OCI-LY1 (cell line): ENCODE results near the gene PHF20.

Experiments used
- H2AFZ ChIP-seq: fragments of 200-600 bp; sonication (generic), shearing (Covaris generic); 2 replicates; pipeline ENCODE4 v1.6.0; 2014; ENCODE audit warnings: antibody characterized with exemption, mild to moderate bottlenecking, low read length
- H3F3A ChIP-seq: fragments of 200-600 bp; sonication (generic), shearing (Covaris generic); 2 replicates; pipeline ENCODE4 v1.6.0; 2014; ENCODE audit warnings: mild to moderate bottlenecking, antibody characterized with exemption, low read length, moderate library complexity; ENCODE audit not compliant: insufficient read depth
- H3K27ac ChIP-seq: fragments of 200-600 bp; sonication (generic); 2 replicates; pipeline ENCODE4 v1.5.1; 2014; ENCODE audit warnings: low read length, mixed run types, mild to moderate bottlenecking, low read depth; ENCODE audit not compliant: poor library complexity, severe bottlenecking
- H3K27me3 ChIP-seq: fragments of 200-600 bp; sonication (generic); 2 replicates; pipeline ENCODE4 v1.6.0; 2014; ENCODE audit warnings: antibody characterized with exemption, mild to moderate bottlenecking, low read length, moderate library complexity; ENCODE audit not compliant: insufficient read depth
- H3K36me3 ChIP-seq: fragments of 200-600 bp; sonication (generic); 2 replicates; pipeline ENCODE4 v1.6.1; 2014; ENCODE audit warnings: mild to moderate bottlenecking, antibody characterized with exemption, low read length, moderate library complexity, mixed read lengths; ENCODE audit not compliant: insufficient read depth
- H3K4me1 ChIP-seq: fragments of 200-600 bp; sonication (generic); 2 replicates; pipeline ENCODE4 v1.5.1; 2014; ENCODE audit warnings: mild to moderate bottlenecking, low read length, moderate library complexity; ENCODE audit not compliant: insufficient read depth, severe bottlenecking
- H3K4me2 ChIP-seq: fragments of 200-600 bp; sonication (generic), shearing (Covaris generic); 2 replicates; pipeline ENCODE4 v1.6.1; 2014; ENCODE audit warnings: low read length
- H3K4me3 ChIP-seq: fragments of 200-600 bp; sonication (generic); 2 replicates; pipeline ENCODE4 v1.5.1; 2014; ENCODE audit warnings: low read length, low read depth, mild to moderate bottlenecking, mixed read lengths; ENCODE audit not compliant: poor library complexity, severe bottlenecking
- H3K79me2 ChIP-seq: fragments of 200-600 bp; shearing (Covaris generic); 2 replicates; pipeline ENCODE4 v1.6.1; 2016; ENCODE audit warnings: mixed run types, low read length, mixed read lengths; ENCODE audit not compliant: insufficient read depth
- H3K9ac ChIP-seq: fragments of 200-600 bp; sonication (generic), shearing (Covaris generic); 2 replicates; pipeline ENCODE4 v1.6.1; 2014; ENCODE audit warnings: mild to moderate bottlenecking, low read length, mixed read lengths
- H3K9me2 ChIP-seq: fragments of 200-600 bp; sonication (generic), shearing (Covaris generic); 2 replicates; pipeline ENCODE4 v1.6.1; 2014; ENCODE audit warnings: low read depth, mild to moderate bottlenecking, low read length, mixed read lengths
- H3K9me3 ChIP-seq: fragments of 200-600 bp; shearing (Covaris generic); 2 replicates; pipeline ENCODE4 v1.6.1; 2014; ENCODE audit warnings: low read length, mixed read lengths
- H4K20me1 ChIP-seq: fragments of 200-600 bp; sonication (generic), shearing (Covaris generic); 2 replicates; pipeline ENCODE4 v1.6.0; 2016; ENCODE audit warnings: mild to moderate bottlenecking, low read length; ENCODE audit not compliant: insufficient read depth
- EZH2 ChIP-seq: fragments of 200-600 bp; sonication (generic), shearing (Covaris generic); IDR thresholded peaks from 2 replicates; pipeline ENCODE4 v1.8.0; 2017; ENCODE audit warnings: borderline replicate concordance, mixed run types, mild to moderate bottlenecking, antibody characterized with exemption, low read length, moderate library complexity, mixed read lengths
- TF ChIP-seq, protein P1 (sequence below): fragments of 200-600 bp; sonication (generic), shearing (Covaris generic); IDR thresholded peaks from 2 replicates; pipeline ENCODE4 v1.5.1; 2017; ENCODE audit warnings: mild to moderate bottlenecking, antibody characterized with exemption, low read length, moderate library complexity, mixed read lengths

Gene PHF20

GRCh38 chr20:35831029-35831428, 59.2 kb downstream of the PHF20 start:
- Histone ChIP-seq H3K4me2 (no peak overlapping the region), H3K9me3 (no peaks in the 10 kb centered on the region), H3F3A (no peaks in the 10 kb centered on the region)

GRCh38 chr20:35831971-35832370, 60.2 kb downstream of the PHF20 start:
- no peak overlapping the region for H3K4me3 ChIP-seq
- peaks cover 5% of the 10 kb centered on the region; the same call in 1 of the 2 replicates for H3K79me2 ChIP-seq
- H3K4me1 ChIP-seq: no peaks in the 10 kb centered on the region
- H3F3A ChIP-seq: no peaks in the 10 kb centered on the region
- peaks cover 31% of the 10 kb centered on the region for H3K36me3 ChIP-seq
- H3K9ac ChIP-seq: no peak overlapping the region
- H3K27ac ChIP-seq: no peak overlapping the region
- no peak overlapping the region for H3K4me2 ChIP-seq
- H4K20me1 ChIP-seq: no peaks in the 10 kb centered on the region
- TF ChIP-seq EZH2: no peak
- TF ChIP-seq, protein P1, sequence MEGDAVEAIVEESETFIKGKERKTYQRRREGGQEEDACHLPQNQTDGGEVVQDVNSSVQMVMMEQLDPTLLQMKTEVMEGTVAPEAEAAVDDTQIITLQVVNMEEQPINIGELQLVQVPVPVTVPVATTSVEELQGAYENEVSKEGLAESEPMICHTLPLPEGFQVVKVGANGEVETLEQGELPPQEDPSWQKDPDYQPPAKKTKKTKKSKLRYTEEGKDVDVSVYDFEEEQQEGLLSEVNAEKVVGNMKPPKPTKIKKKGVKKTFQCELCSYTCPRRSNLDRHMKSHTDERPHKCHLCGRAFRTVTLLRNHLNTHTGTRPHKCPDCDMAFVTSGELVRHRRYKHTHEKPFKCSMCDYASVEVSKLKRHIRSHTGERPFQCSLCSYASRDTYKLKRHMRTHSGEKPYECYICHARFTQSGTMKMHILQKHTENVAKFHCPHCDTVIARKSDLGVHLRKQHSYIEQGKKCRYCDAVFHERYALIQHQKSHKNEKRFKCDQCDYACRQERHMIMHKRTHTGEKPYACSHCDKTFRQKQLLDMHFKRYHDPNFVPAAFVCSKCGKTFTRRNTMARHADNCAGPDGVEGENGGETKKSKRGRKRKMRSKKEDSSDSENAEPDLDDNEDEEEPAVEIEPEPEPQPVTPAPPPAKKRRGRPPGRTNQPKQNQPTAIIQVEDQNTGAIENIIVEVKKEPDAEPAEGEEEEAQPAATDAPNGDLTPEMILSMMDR: no peak
- no peaks in the 10 kb centered on the region for H3K27me3 ChIP-seq
- H3K9me2 ChIP-seq: no peaks in the 10 kb centered on the region
- no peak overlapping the region for H2AFZ ChIP-seq
- no peaks in the 10 kb centered on the region for H3K9me3 ChIP-seq

More at GRCh38 chr20:35831029-35831428, 59.2 kb downstream of the PHF20 start:
- Histone ChIP-seq H3K79me2 (peaks cover 5% of the 10 kb centered on the region; the same call in 1 of the 2 replicates), H3K4me3 (no peak overlapping the region), H3K4me1 (no peaks in the 10 kb centered on the region), H3K9me2 (no peaks in the 10 kb centered on the region), H3K9ac (no peak overlapping the region), H3K27ac (no peak overlapping the region), H4K20me1 (no peaks in the 10 kb centered on the region), H3K36me3 (peaks cover 31% of the 10 kb centered on the region), H2AFZ (no peak overlapping the region), H3K27me3 (no peaks in the 10 kb centered on the region)
- TF ChIP-seq EZH2: no peak
- TF ChIP-seq, protein P1: no peak

GRCh38 chr20:35833241-35833640, 61.4 kb downstream of the PHF20 start:
- Histone ChIP-seq H3K79me2 (peaks cover 5% of the 10 kb centered on the region; the same call in 1 of the 2 replicates), H4K20me1 (no peaks in the 10 kb centered on the region), H3K27ac (no peak overlapping the region), H3K9me2 (no peaks in the 10 kb centered on the region), H3K4me3 (no peak overlapping the region), H3K9ac (no peak overlapping the region), H3K4me2 (no peak overlapping the region), H3K4me1 (no peaks in the 10 kb centered on the region), H2AFZ (no peak overlapping the region), H3F3A (no peaks in the 10 kb centered on the region), H3K9me3 (no peaks in the 10 kb centered on the region), H3K27me3 (no peaks in the 10 kb centered on the region), H3K36me3 (peaks cover 37% of the 10 kb centered on the region)
- TF ChIP-seq, protein P1: no peak
- TF ChIP-seq EZH2: no peak
